ENCODE data around the gene MANEAL.

The MANEAL gene

GRCh38 chr1:37753473-37754321 is 40.0 kb upstream of the MANEAL start:
- TF ChIP-seq CTCF (IDR thresholded peaks at IDR 0.05; ENCODE audit: control insufficient read depth, insufficient read depth, low read depth, low read length, missing control alignments), result no peak
- DNase-seq (ENCODE audit: low read depth), result no peak
- no peak overlapping the region for H3K4me3 ChIP-seq (ENCODE audit: control insufficient read depth, low read depth, low read length)

GRCh38 chr1:37755290-37755689 is 38.4 kb upstream of the MANEAL start:
- DNase-seq (ENCODE audit: low read depth), result no peak
- TF ChIP-seq CTCF (IDR thresholded peaks at IDR 0.05; ENCODE audit: control insufficient read depth, insufficient read depth, low read depth, low read length, missing control alignments), result no peak
- no peak overlapping the region for H3K4me3 ChIP-seq (ENCODE audit: control insufficient read depth, low read depth, low read length)

- H3K4me3 ChIP-seq (ENCODE audit: control insufficient read depth, low read depth, low read length), result no peak overlapping the region
- DNase-seq (ENCODE audit: low read depth), result no peak
- no peak for TF ChIP-seq CTCF (IDR thresholded peaks at IDR 0.05; ENCODE audit: control insufficient read depth, insufficient read depth, low read depth, low read length, missing control alignments)
Observed at GRCh38 chr1:37755951-37756560, 37.6 kb upstream of the MANEAL start.

- no peak for TF ChIP-seq CTCF (IDR thresholded peaks at IDR 0.05; ENCODE audit: control insufficient read depth, insufficient read depth, low read depth, low read length, missing control alignments)
- DNase-seq (ENCODE audit: low read depth), result no peak
- H3K4me3 ChIP-seq (ENCODE audit: control insufficient read depth, low read depth, low read length), result no peak overlapping the region
Observed at GRCh38 chr1:37759451-37759850, 34.2 kb upstream of the MANEAL start.

- no peak for TF ChIP-seq CTCF (IDR thresholded peaks at IDR 0.05; ENCODE audit: control insufficient read depth, insufficient read depth, low read depth, low read length, missing control alignments)
- H3K4me3 ChIP-seq (ENCODE audit: control insufficient read depth, low read depth, low read length), result no peak overlapping the region
- DNase-seq (ENCODE audit: low read depth), result no peak
Observed at GRCh38 chr1:37761416-37762095, 32.1 kb upstream of the MANEAL start.

- no peak for DNase-seq (ENCODE audit: low read depth)
- no peak for TF ChIP-seq CTCF (IDR thresholded peaks at IDR 0.05; ENCODE audit: control insufficient read depth, insufficient read depth, low read depth, low read length, missing control alignments)
- no peak overlapping the region for H3K4me3 ChIP-seq (ENCODE audit: control insufficient read depth, low read depth, low read length)
Observed at GRCh38 chr1:37762516-37762915, 31.1 kb upstream of the MANEAL start.

All from AG09309 (cell line).